Measurements from ENCODE around the gene STEAP3. TPM values are rescaled to one million over a fixed set of nuclear protein-coding genes. Genes with fewer than 3 reads are reported as not detected.

The STEAP3 gene
- total and polyA plus RNA-seq, 2 donors (not counting 3 experiments of a cell fraction or from before 2014, with no cell fraction given) = 8.6 to 17.4 TPM

GRCh38 chr2:119292226-119292625 is 68.6 kb downstream of the STEAP3 start:
- Histone ChIP-seq H3K4me3 (replicated peaks in 1 of 3; ENCODE audit: insufficient read depth in 1 of 3, low read depth in 1 of 3, low read length in 3 of 3) (no peak overlapping the region), H3K27ac (ENCODE audit: insufficient read depth, low read depth, low read length) (no peak overlapping the region), H2AFZ (ENCODE audit: low read depth, low read length) (no peak overlapping the region), H3K9ac (replicated peaks; ENCODE audit: extremely low read depth, insufficient read depth, low read length) (no peak overlapping the region), H3K4me1 (ENCODE audit: control insufficient read depth, extremely low read depth, insufficient read depth, low read length) (no peaks in the 10 kb centered on the region), H3K4me2 (ENCODE audit: insufficient read depth, low read length) (no peak overlapping the region), H3K9me3 (replicated peaks; ENCODE audit: control insufficient read depth, insufficient read depth, low read length) (no peaks in the 10 kb centered on the region), H3K36me3 (ENCODE audit: control insufficient read depth in 2 of 2, extremely low read depth in 1 of 2, insufficient read depth in 2 of 2, low read length in 2 of 2) (no peaks in the 10 kb centered on the region), H3K27me3 (ENCODE audit: control insufficient read depth in 2 of 2, insufficient read depth in 2 of 2, low read length in 2 of 2) (no peaks in the 10 kb centered on the region), H4K20me1 (replicated peaks; ENCODE audit: control insufficient read depth, extremely low read depth, insufficient read depth, low read length) (no peaks in the 10 kb centered on the region), H3K9me1 (replicated peaks; ENCODE audit: control insufficient read depth, extremely low read depth, insufficient read depth, low read length) (no peaks in the 10 kb centered on the region), H3K79me2 (ENCODE audit: control insufficient read depth, insufficient read depth, low read length) (no peaks in the 10 kb centered on the region)
- dilution Hi-C loops (cut with MboI; ENCODE audit: extremely low pct_ligation_motif_present, low sequenced_read_pairs) = no loop called here
- FAIRE-seq (no peak), DNase-seq (ENCODE audit: low read depth, low spot score) (no peak)
- no TSS peak for BruUV-seq (replicated peaks)
- ChIA-PET POLR2A (no interaction called here), CTCF (interaction anchor here (1.0 to 5.0 kb wide), 13 partner anchors 8 to 416 kb away, joined by 3 to 86 read pairs (median 5); no protein-coding TSS in a partner anchor)
- no peak for TF ChIP-seq MAX (IDR thresholded peaks at IDR 0.05; ENCODE audit: insufficient read depth, insufficient read length)
- no peak for TF ChIP-seq FOS (IDR thresholded peaks at IDR 0.05; ENCODE audit: borderline replicate concordance, insufficient read depth, low read length)
- no peak for TF ChIP-seq CTCF (IDR thresholded peaks at IDR 0.05; ENCODE audit: extremely low read depth in 1 of 2, insufficient read depth in 1 of 2, low read depth in 1 of 2, low read length in 2 of 2)
- TF ChIP-seq POLR2A (IDR thresholded peaks at IDR 0.05; ENCODE audit: low read depth, low read length) = no peak
- no peak for TF ChIP-seq JUN (IDR thresholded peaks at IDR 0.05; ENCODE audit: borderline replicate concordance, insufficient read depth, insufficient read length, low read depth)
- no peak for TF ChIP-seq MYC (IDR thresholded peaks at IDR 0.05; ENCODE audit: low read depth, low read length)
- no peak for TF ChIP-seq EZH2 (IDR thresholded peaks at IDR 0.05; ENCODE audit: borderline replicate concordance, low read depth, low read length, severe bottlenecking)
- intact Hi-C loops (cut with micrococcal nuclease) = loop anchor here (5.0 kb wide), 2 partner anchors 60 to 185 kb away; no protein-coding TSS in a partner anchor
